ENCODE data around the gene NSMCE1.

The NSMCE1 gene

DNA sequence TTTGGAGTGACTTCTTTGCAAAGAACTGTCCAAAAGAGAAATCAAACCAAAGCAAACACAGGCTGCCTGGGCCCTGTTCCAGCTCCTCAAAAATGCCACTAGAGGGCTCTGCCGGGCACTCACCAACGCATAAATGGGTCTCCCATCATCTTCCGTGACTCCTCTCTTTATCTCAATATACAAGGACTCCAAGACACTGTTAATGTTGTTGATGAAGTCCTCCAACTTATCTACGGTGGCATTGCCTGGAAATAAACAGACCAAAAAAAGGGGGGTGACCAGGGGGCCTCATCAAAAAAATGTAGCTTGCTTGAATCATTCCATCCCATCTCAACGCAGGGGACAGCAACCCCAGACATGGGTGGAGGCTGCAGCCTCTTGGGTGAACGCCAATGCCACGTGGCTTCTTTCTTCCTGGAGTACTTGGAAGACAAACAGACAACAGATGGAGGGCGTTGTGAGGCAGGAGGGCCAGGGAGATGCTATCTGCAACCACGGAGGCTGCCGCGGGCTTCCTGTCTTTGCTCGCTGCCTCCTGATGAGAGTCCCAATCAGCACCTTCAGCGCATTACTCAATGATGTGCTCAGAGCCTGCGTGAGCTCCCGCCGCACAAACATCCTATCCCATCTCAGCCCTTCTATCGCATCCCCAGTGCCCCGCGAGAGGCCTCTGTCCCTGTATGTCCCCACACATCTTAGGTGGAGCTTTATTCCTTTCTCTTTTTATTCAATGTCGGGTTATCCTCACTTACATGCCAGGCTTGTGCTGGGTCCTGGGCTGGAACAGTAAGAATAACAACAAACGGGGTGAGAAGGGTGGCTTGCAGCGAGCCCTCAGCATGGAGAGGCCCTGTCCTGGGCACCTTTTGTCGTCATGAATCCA lies 33.3 kb downstream of the NSMCE1 start:
- peaks cover 28% of the 10 kb centered on the region for H3K4me1 ChIP-seq (ENCODE audit: low read length)
- peak; percentile 41 for DNase-seq
- H4K20me1 ChIP-seq (ENCODE audit: insufficient read depth, low read length), result no peaks in the 10 kb centered on the region
- H3F3A ChIP-seq (ENCODE audit: insufficient read depth, low read length), result peaks cover 22% of the 10 kb centered on the region
- no peaks in the 10 kb centered on the region for H3K79me2 ChIP-seq (ENCODE audit: low read length)
- TF ChIP-seq EZH2 (optimal IDR thresholded peaks at IDR 0.05; ENCODE audit: low read depth, low read length), result no peak
- TF ChIP-seq, protein P1, sequence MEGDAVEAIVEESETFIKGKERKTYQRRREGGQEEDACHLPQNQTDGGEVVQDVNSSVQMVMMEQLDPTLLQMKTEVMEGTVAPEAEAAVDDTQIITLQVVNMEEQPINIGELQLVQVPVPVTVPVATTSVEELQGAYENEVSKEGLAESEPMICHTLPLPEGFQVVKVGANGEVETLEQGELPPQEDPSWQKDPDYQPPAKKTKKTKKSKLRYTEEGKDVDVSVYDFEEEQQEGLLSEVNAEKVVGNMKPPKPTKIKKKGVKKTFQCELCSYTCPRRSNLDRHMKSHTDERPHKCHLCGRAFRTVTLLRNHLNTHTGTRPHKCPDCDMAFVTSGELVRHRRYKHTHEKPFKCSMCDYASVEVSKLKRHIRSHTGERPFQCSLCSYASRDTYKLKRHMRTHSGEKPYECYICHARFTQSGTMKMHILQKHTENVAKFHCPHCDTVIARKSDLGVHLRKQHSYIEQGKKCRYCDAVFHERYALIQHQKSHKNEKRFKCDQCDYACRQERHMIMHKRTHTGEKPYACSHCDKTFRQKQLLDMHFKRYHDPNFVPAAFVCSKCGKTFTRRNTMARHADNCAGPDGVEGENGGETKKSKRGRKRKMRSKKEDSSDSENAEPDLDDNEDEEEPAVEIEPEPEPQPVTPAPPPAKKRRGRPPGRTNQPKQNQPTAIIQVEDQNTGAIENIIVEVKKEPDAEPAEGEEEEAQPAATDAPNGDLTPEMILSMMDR (IDR thresholded peaks at IDR 0.05; ENCODE audit: low read length), result peak; percentile 94
- no peak overlapping the region for H3K27ac ChIP-seq (ENCODE audit: low read length)
- H3K4me2 ChIP-seq (ENCODE audit: low read depth, low read length), result no peak overlapping the region
- H3K9ac ChIP-seq (ENCODE audit: low read length), result no peak overlapping the region
- no peaks in the 10 kb centered on the region for H3K27me3 ChIP-seq (replicated peaks; ENCODE audit: insufficient read depth, low read length)
- H3K9me2 ChIP-seq (replicated peaks; ENCODE audit: insufficient read depth, low read length), result no peaks in the 10 kb centered on the region
- no peak overlapping the region for H3K4me3 ChIP-seq (ENCODE audit: low read length)
- no peaks in the 10 kb centered on the region for H3K9me3 ChIP-seq (replicated peaks; ENCODE audit: insufficient read depth, low read length)
- H2AFZ ChIP-seq (ENCODE audit: low read length), result no peak overlapping the region
- no peaks in the 10 kb centered on the region for H3K36me3 ChIP-seq (replicated peaks; ENCODE audit: insufficient read depth, low read length)

DNA sequence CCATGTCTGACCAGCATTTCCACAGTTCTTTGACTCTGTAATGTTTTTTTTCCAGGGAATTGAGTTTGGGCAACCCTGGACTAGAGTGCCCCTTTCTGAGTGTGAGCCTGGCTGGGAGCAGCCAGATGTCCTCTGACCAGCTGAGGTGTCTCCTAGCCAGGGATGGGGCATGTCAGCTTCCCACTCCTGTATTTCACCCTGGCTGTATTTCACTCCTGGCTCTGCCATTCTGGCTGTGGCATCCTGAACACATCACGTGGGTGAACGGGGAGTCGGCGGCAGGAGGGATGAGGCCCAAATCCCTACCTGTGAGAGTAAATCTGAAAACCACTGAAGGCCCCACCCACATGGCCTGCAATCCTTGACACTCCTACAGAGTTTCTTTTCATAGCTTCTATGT lies 34.0 kb downstream of the NSMCE1 start:
- Histone ChIP-seq H3K36me3 (replicated peaks; ENCODE audit: insufficient read depth, low read length) (no peaks in the 10 kb centered on the region), H3K27ac (ENCODE audit: low read length) (no peak overlapping the region), H3K79me2 (ENCODE audit: low read length) (no peaks in the 10 kb centered on the region), H3F3A (ENCODE audit: insufficient read depth, low read length) (peaks cover 22% of the 10 kb centered on the region), H3K4me2 (ENCODE audit: low read depth, low read length) (no peak overlapping the region), H3K9me3 (replicated peaks; ENCODE audit: insufficient read depth, low read length) (no peaks in the 10 kb centered on the region), H4K20me1 (ENCODE audit: insufficient read depth, low read length) (no peaks in the 10 kb centered on the region), H2AFZ (ENCODE audit: low read length) (no peak overlapping the region), H3K27me3 (replicated peaks; ENCODE audit: insufficient read depth, low read length) (no peaks in the 10 kb centered on the region), H3K9ac (ENCODE audit: low read length) (no peak overlapping the region), H3K4me3 (ENCODE audit: low read length) (no peak overlapping the region), H3K4me1 (ENCODE audit: low read length) (peaks cover 28% of the 10 kb centered on the region), H3K9me2 (replicated peaks; ENCODE audit: insufficient read depth, low read length) (no peaks in the 10 kb centered on the region)
- TF ChIP-seq EZH2 (optimal IDR thresholded peaks at IDR 0.05; ENCODE audit: low read depth, low read length), result no peak
- TF ChIP-seq, protein P1 (IDR thresholded peaks at IDR 0.05; ENCODE audit: low read length), result no peak
- no peak for TF ChIP-seq EZH2phosphoT487 (IDR thresholded peaks at IDR 0.05; ENCODE audit: low read length)
- no peak for DNase-seq

DNA sequence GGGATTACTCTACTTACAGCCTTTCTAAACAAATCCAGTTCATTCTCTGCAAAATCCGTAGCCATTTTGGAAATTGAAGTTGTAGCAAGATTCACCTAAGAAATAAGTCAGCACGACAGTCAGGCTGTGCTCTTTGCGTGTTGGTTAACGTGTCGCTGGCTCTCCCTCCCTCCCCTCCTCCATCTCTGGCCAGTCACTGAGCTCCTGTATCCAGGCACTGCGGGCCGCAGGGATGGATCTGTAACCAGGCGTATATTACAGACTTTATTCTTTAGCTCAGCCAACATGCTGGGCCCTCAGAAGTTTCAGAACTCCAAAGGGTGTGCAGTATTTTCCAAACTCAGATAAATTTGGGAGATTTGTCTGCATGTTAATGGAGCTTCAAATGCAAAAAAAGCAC lies 34.4 kb downstream of the NSMCE1 start:
- Histone ChIP-seq H3K4me2 (ENCODE audit: low read depth, low read length) (no peak overlapping the region), H4K20me1 (ENCODE audit: insufficient read depth, low read length) (no peaks in the 10 kb centered on the region), H3K9me3 (replicated peaks; ENCODE audit: insufficient read depth, low read length) (no peaks in the 10 kb centered on the region), H3K4me1 (ENCODE audit: low read length) (peaks cover 28% of the 10 kb centered on the region), H2AFZ (ENCODE audit: low read length) (no peak overlapping the region), H3K36me3 (replicated peaks; ENCODE audit: insufficient read depth, low read length) (no peaks in the 10 kb centered on the region), H3K27ac (ENCODE audit: low read length) (no peak overlapping the region), H3K9ac (ENCODE audit: low read length) (no peak overlapping the region), H3K9me2 (replicated peaks; ENCODE audit: insufficient read depth, low read length) (no peaks in the 10 kb centered on the region), H3K79me2 (ENCODE audit: low read length) (no peaks in the 10 kb centered on the region), H3K27me3 (replicated peaks; ENCODE audit: insufficient read depth, low read length) (no peaks in the 10 kb centered on the region), H3K4me3 (ENCODE audit: low read length) (no peak overlapping the region), H3F3A (ENCODE audit: insufficient read depth, low read length) (peaks cover 22% of the 10 kb centered on the region)
- TF ChIP-seq, protein P1 (IDR thresholded peaks at IDR 0.05; ENCODE audit: low read length), result no peak
- TF ChIP-seq EZH2phosphoT487 (IDR thresholded peaks at IDR 0.05; ENCODE audit: low read length), result no peak
- TF ChIP-seq EZH2 (optimal IDR thresholded peaks at IDR 0.05; ENCODE audit: low read depth, low read length), result no peak
- no peak for DNase-seq
